H1 (cell line): ENCODE data around the gene ABCC10. TPM values are rescaled to one million over a fixed set of nuclear protein-coding genes. Genes with fewer than 3 reads are reported as not detected.

Experiments
- HDAC2 ChIP-seq, 2 experiments: fragments of 300-600 bp in 1 of 2; sonication (generic) in 1 of 2; IDR thresholded peaks; 2 replicates each; pipeline ENCODE4 v1.6.1; 2011 to 2012; ENCODE audit warnings: low read depth in 2 of 2, low read length in 2 of 2, mild to moderate bottlenecking in 2 of 2, moderate library complexity in 2 of 2, borderline replicate concordance in 1 of 2, inconsistent platforms in 1 of 2
- RBBP5 ChIP-seq: IDR thresholded peaks from 2 replicates; pipeline ENCODE4 v1.7.1; 2012; ENCODE audit warnings: low read depth, mild to moderate bottlenecking, inconsistent platforms, low read length, moderate library complexity, borderline replicate concordance
- SRF ChIP-seq: IDR thresholded peaks from 2 replicates; pipeline ENCODE4 v1.6.1; 2011; ENCODE audit warnings: mild to moderate bottlenecking, low read depth, low read length, moderate library complexity
- TAF7 ChIP-seq: optimal IDR thresholded peaks from 2 replicates; pipeline ENCODE3; 2011; ENCODE audit warnings: low read depth, mild to moderate bottlenecking, inconsistent platforms, low read length, moderate library complexity, borderline replicate concordance
- polyA plus RNA-seq, 7 experiments: library from polyadenylated mRNA; depleted of rRNA in 3 of 7; stranded (reverse) in 5 of 7; unstranded in 2 of 7; fragments of >200 nt in 5 of 7; fragments of 200-250 nt in 2 of 7; gene quantifications; 1 replicate in 5 of 7; 2 replicates in 1 of 7; 4 replicates in 1 of 7; pipeline versions ENCODE4 v1.2.1 to v1.2.3, GENCODE V29; 2011 to 2013; ENCODE audit warnings: missing spikeins in 2 of 7, mixed read lengths in 2 of 7
- total RNA-seq: library from RNA; stranded (reverse); fragmentation: NEBNext Ultra II Directional; extraction: Animal tissue kit (Norgen Biotek cat#: 25700); gene quantifications from 2 replicates; pipeline ENCODE4 v1.2.1, GENCODE V29; 2021

The ABCC10 gene
- total and polyA plus RNA-seq, 2 of the 8 experiments (the other 6 are each of a cell fraction or from before 2014, with no cell fraction given) = 15.5 to 24.6 TPM

DNA sequence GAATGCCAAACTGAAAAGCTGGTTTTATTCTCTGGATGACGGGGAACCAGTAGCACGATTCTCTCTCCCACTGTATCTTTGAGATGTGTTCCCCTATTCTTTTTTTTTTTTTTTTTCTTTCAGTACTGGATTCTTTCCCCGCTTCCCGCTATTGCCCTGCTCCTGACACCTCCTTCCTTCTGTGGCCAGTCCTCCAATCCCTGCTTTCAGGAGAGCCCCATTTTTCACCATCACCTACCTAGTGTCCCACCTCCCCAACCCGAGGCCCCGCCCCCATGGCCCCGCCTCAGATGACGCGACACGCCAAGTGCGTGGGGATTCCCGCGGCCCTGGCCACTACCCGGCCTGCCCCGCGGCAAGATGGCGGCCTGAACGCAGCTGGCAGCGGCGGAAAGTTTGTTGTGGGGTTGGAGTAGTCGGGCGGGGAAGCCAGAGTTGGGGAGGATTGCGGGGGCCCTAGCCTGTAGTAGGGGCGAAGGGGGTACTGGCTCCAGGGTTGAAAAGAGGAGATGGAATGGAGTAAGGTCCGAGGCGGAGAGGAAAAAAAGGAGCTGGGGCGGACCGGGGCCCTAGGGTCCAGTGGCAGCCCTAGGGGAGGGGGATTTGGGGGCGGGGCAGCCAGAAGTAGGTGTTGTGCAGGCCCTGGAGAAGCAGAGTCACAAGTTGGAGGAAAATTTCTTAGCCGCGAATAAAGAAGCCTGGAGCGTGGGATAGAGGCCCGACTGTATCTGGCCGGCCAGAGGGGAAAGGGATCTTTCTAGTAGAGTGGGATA is 50.1 kb downstream of the ABCC10 start, which contains the start of gene TJAP1 (continued):
- TF ChIP-seq HDAC2 (IDR thresholded peaks at IDR 0.05; ENCODE audit: borderline replicate concordance in 1 of 2, low read depth in 2 of 2, low read length in 2 of 2) (peak in 1 of 2 experiments; percentile 34; a peak in 1 of 4 replicates), TAF7 (peak; percentile 92), SRF (no peak), RBBP5 (0 out of 2 replicates have a peak, but pooled peaks have one; percentile 59)
- TF ChIP-seq, all 59 proteins: peak for 19
